ENCODE results near the gene ALOX5AP.

GRCh38 chr13:30802953-30803478 is 67.7 kb downstream of the ALOX5AP start:
- TF ChIP-seq CTCF (IDR thresholded peaks at IDR 0.05) (peak; percentile 92 to 98 (median 96)), POLR2A (IDR thresholded peaks at IDR 0.05) (peak in 1 of 2 donors; percentile 57)
